A549 (cell line): ENCODE measurements around the gene MAP3K15. TPM values are rescaled to one million over a fixed set of nuclear protein-coding genes. Genes with fewer than 3 reads are reported as not detected.
"Not testable (repeated sequence)": the region's sequence is repeated elsewhere in the genome, so short reads cannot be mapped to it uniquely, and the experiment has no call there.

Source experiments
- ATAC-seq, 2 experiments: fragments of 200-7000 bp in 1 of 2; fragments of >200 bp in 1 of 2; cut with Nextera tagmentation in 1 of 2; cut with Tn5 transposase in 1 of 2; 3 replicates each; pipeline versions ENCODE4 v1.8.0 to v1.9.1; 2018 to 2020; ENCODE audit warnings: mild to moderate bottlenecking in 1 of 2, moderate library complexity in 1 of 2
- CTCF ChIA-PET: fragments of 300-600 bp; sonication (Branson Sonifier 250); formaldehyde crosslinking; extraction: SDS; loops from one replicate; lab custom pipeline; 2021; ENCODE audit warnings: antibody characterized with exemption, inconsistent platforms; lab: Yijun Ruan, JAX
- POLR2A ChIA-PET: fragments of 350-600 bp; formaldehyde crosslinking; extraction: SDS; loops from one replicate; lab custom pipeline; 2021; ENCODE audit warnings: antibody characterized with exemption, inconsistent platforms; lab: Yijun Ruan, JAX
- DNase-seq, 2 experiments: peaks; one replicate each; pipeline versions ENCODE4 v3.0.0 to v3.0.0-alpha.2; 2011 to 2016; ENCODE audit warnings: low read depth in 1 of 2, low spot score in 1 of 2
- FAIRE-seq: peaks from 2 replicates; lab custom pipeline; 2011; peaks lifted over from hg19 to GRCh38; lab: Jason Lieb, UNC
- H3K27ac ChIP-seq, 2 experiments: fragments of >200 bp; sonication (Bioruptor Twin); formaldehyde crosslinking; 3 replicates each; pipeline ENCODE4 v1.5.1; 2016 to 2017
- H3K4me1 ChIP-seq: fragments of >200 bp; sonication (Bioruptor Twin); formaldehyde crosslinking; 3 replicates; pipeline ENCODE4 v1.6.1; 2016
- H3K4me2 ChIP-seq: fragments of >200 bp; sonication (Bioruptor Twin); formaldehyde crosslinking; 3 replicates; pipeline ENCODE4 v1.6.1; 2016
- H3K4me3 ChIP-seq: fragments of >200 bp; sonication (Bioruptor Twin); formaldehyde crosslinking; 3 replicates; pipeline ENCODE4 v1.5.1; 2016
- H3K9me3 ChIP-seq: fragments of >200 bp; sonication (Bioruptor Twin); formaldehyde crosslinking; 3 replicates; pipeline ENCODE4 v1.6.1; 2016
- ATOH8 ChIP-seq: fragments of 250-450 bp; sonication (Bioruptor Pico); IDR thresholded peaks from 2 replicates; pipeline ENCODE4 v1.5.0; 2020; ENCODE audit warnings: low read depth, mild to moderate bottlenecking, moderate library complexity
- CBX8 ChIP-seq: fragments of 200-600 bp; sonication (generic); IDR thresholded peaks from 2 replicates; pipeline ENCODE4 v1.6.1; 2016
- CTCF ChIP-seq: fragments of >200 bp; sonication (Bioruptor Twin); formaldehyde crosslinking; IDR thresholded peaks from 3 replicates; pipeline ENCODE4 v1.5.1; 2016
- EHMT2 ChIP-seq: fragments of 200-600 bp; sonication (generic); IDR thresholded peaks from 2 replicates; pipeline ENCODE4 v1.6.1; 2016; ENCODE audit warnings: antibody characterized with exemption, low read depth, mild to moderate bottlenecking, moderate library complexity
- EP300 ChIP-seq, 2 experiments: fragments of >200 bp; sonication (Bioruptor Twin); formaldehyde crosslinking; IDR thresholded peaks; 2 replicates in 1 of 2; 3 replicates in 1 of 2; pipeline ENCODE4 v1.6.1; 2016 to 2017
- FOSB ChIP-seq: fragments of 250-450 bp; sonication (Bioruptor Pico); IDR thresholded peaks from 2 replicates; pipeline ENCODE4 v1.5.0; 2020; ENCODE audit warnings: mild to moderate bottlenecking, moderate library complexity
- FOSL2 ChIP-seq, 2 experiments: fragments of 450-650 bp in 1 of 2; fragments of >200 bp in 1 of 2; sonication (Bioruptor Twin) in 1 of 2; formaldehyde crosslinking; IDR thresholded peaks; 2 replicates each; pipeline versions ENCODE4 v1.5.0 to v1.6.1; 2016 to 2020; ENCODE audit warnings: mild to moderate bottlenecking in 1 of 2, moderate library complexity in 1 of 2
- FOXS1 ChIP-seq: fragments of 250-450 bp; sonication (Bioruptor Pico); IDR thresholded peaks from 2 replicates; pipeline ENCODE4 v1.5.0; 2020; ENCODE audit warnings: mild to moderate bottlenecking, moderate library complexity
- HOXA7 ChIP-seq: fragments of 250-450 bp; sonication (Bioruptor Pico); IDR thresholded peaks from 2 replicates; pipeline ENCODE4 v1.5.0; 2020; ENCODE audit warnings: mild to moderate bottlenecking, moderate library complexity
- JUN ChIP-seq, 2 experiments: fragments of >200 bp; sonication (Bioruptor Twin); formaldehyde crosslinking; IDR thresholded peaks; 2 replicates in 1 of 2; 3 replicates in 1 of 2; pipeline ENCODE4 v1.6.1; 2016 to 2017
- JUNB ChIP-seq: fragments of >200 bp; sonication (Bioruptor Twin); formaldehyde crosslinking; IDR thresholded peaks from 2 replicates; pipeline ENCODE4 v1.6.1; 2016
- MAFK ChIP-seq: fragments of 450-650 bp; IDR thresholded peaks from 2 replicates; pipeline ENCODE4 v1.6.1; 2014; ENCODE audit not compliant: partially characterized antibody
- MAZ ChIP-seq: fragments of 150-350 bp; IDR thresholded peaks from 2 replicates; pipeline ENCODE4 v1.6.1; 2014; ENCODE audit warnings: antibody characterized with exemption, low read depth, low read length, borderline replicate concordance
- MYC ChIP-seq: IDR thresholded peaks from 2 replicates; pipeline ENCODE4 v1.6.1; 2012; ENCODE audit warnings: mild to moderate bottlenecking, inconsistent platforms, low read length, improper control_type of control experiment, borderline replicate concordance
- NFE2L2 ChIP-seq: fragments of 150-350 bp; conservative IDR thresholded peaks from 2 replicates; pipeline ENCODE4 v1.6.1; 2014; ENCODE audit warnings: low read length
- NPAS2 ChIP-seq: fragments of 250-450 bp; sonication (Bioruptor Pico); IDR thresholded peaks from 2 replicates; pipeline ENCODE4 v1.8.0; 2022; ENCODE audit warnings: mild to moderate bottlenecking, moderate library complexity, borderline replicate concordance
- PHF8 ChIP-seq: fragments of 200-600 bp; sonication (generic); IDR thresholded peaks from 2 replicates; pipeline ENCODE4 v1.6.1; 2016; ENCODE audit warnings: low read depth, mild to moderate bottlenecking, antibody characterized with exemption, moderate library complexity, borderline replicate concordance
- RARB ChIP-seq: fragments of 250-450 bp; sonication (Bioruptor Pico); IDR thresholded peaks from 2 replicates; pipeline ENCODE4 v1.8.0; 2021; ENCODE audit warnings: mild to moderate bottlenecking, moderate library complexity
- SMC3 ChIP-seq: fragments of >200 bp; sonication (Bioruptor Twin); formaldehyde crosslinking; IDR thresholded peaks from 3 replicates; pipeline ENCODE4 v1.6.1; 2018; ENCODE audit warnings: inconsistent platforms
- ZNF302 ChIP-seq: fragments of 250-450 bp; sonication (Bioruptor Pico); IDR thresholded peaks from 2 replicates; pipeline ENCODE4 v1.9.0; 2021; ENCODE audit warnings: inconsistent platforms, mild to moderate bottlenecking, moderate library complexity
- WGBS: methylation state at CpG from one replicate; pipeline ENCODE4 v1.1.6; 2017; ENCODE audit errors: missing lambda C conversion rate; 5-methylcytosine and 5-hydroxymethylcytosine counted together
- polyA plus RNA-seq, 4 experiments: library from polyadenylated mRNA; depleted of rRNA in 3 of 4; stranded (reverse); fragments of >200 nt; fragmentation: RNase III in 1 of 4; extraction: RNeasy Plus Mini Kit Qiagen cat#74134 plus additional on column Dnase treatment in 1 of 4; gene quantifications; 2 replicates in 3 of 4; 3 replicates in 1 of 4; pipeline ENCODE4 v1.2.3, GENCODE V29; 2011 to 2017

MAP3K15 gene
- polyA plus RNA-seq, 2 of the 4 experiments (the other 2 are of a cell fraction) = 2.3 to 5.7 TPM

- no peak overlapping the region for H3K27ac ChIP-seq
- POLR2A ChIA-PET = no interaction called here
- no peak for ATAC-seq
- no peak overlapping the region for H3K4me3 ChIP-seq
- FAIRE-seq = peak; percentile 74
- no peaks in the 10 kb centered on the region for H3K4me1 ChIP-seq
- no peak overlapping the region for H3K4me2 ChIP-seq
- 48% methylated on average over 3 of the region's 3 CpGs for WGBS
- no peak for DNase-seq
- no peaks in the 10 kb centered on the region for H3K9me3 ChIP-seq
- CTCF ChIA-PET = no interaction called here
- TF ChIP-seq CBX8 = no peak
- no peak for TF ChIP-seq FOSL2 (IDR thresholded peaks at IDR 0.05)
- TF ChIP-seq FOSL2 (CRISPR knock-in tag; IDR thresholded peaks at IDR 0.05) = no peak
- TF ChIP-seq EP300 (IDR thresholded peaks at IDR 0.05) = no peak
- TF ChIP-seq JUN (IDR thresholded peaks at IDR 0.05) = no peak
- TF ChIP-seq FOSB (CRISPR knock-in tag) = no peak
- TF ChIP-seq ATOH8 = no peak
- no peak for TF ChIP-seq SMC3
- TF ChIP-seq MAZ = no peak
- TF ChIP-seq HOXA7 = no peak
- TF ChIP-seq PHF8 = no peak
- no peak for TF ChIP-seq MAFK
- TF ChIP-seq CTCF = no peak
- no peak for TF ChIP-seq JUNB
- TF ChIP-seq NFE2L2 = no peak
- TF ChIP-seq MYC = no peak
These were observed 74.6 kb downstream of the MAP3K15 start for GRCh38 chrX:19440713-19441112.

- H3K4me2 ChIP-seq, H3K4me3 ChIP-seq, DNase-seq, CTCF ChIA-PET, FAIRE-seq, H3K4me1 ChIP-seq, POLR2A ChIA-PET, H3K27ac ChIP-seq, H3K9me3 ChIP-seq, ATAC-seq: not testable (repeated sequence)
- WGBS = 37% methylated on average over 3 of the region's 4 CpGs
These were observed 92.6 kb downstream of the MAP3K15 start for GRCh38 chrX:19422661-19423060.

- ATAC-seq (no peak), DNase-seq (peak in 1 of 2 experiments; percentile 3), FAIRE-seq (no peak)
- no peak overlapping the region for H3K27ac ChIP-seq
- no peaks in the 10 kb centered on the region for H3K4me1 ChIP-seq
- 84% methylated on average over 2 of the region's 2 CpGs for WGBS
- no peak overlapping the region for H3K4me2 ChIP-seq
- peaks cover 12% of the 10 kb centered on the region; the same call in 1 of the 3 replicates for H3K9me3 ChIP-seq
- ChIA-PET CTCF (no interaction called here), POLR2A (no interaction called here)
- no peak for TF ChIP-seq FOXS1 (CRISPR knock-in tag)
- TF ChIP-seq RARB = no peak
- no peak for TF ChIP-seq CTCF
- no peak for TF ChIP-seq EHMT2
- no peak for TF ChIP-seq NPAS2 (CRISPR knock-in tag)
- TF ChIP-seq ZNF302 (CRISPR knock-in tag) = no peak
- TF ChIP-seq NFE2L2 = peak; percentile 47
- no peak overlapping the region for H3K4me3 ChIP-seq
These were observed 105.0 kb downstream of the MAP3K15 start for GRCh38 chrX:19410259-19410658.
